Measurements from ENCODE around the gene CNTFR.

Gene CNTFR

DNA sequence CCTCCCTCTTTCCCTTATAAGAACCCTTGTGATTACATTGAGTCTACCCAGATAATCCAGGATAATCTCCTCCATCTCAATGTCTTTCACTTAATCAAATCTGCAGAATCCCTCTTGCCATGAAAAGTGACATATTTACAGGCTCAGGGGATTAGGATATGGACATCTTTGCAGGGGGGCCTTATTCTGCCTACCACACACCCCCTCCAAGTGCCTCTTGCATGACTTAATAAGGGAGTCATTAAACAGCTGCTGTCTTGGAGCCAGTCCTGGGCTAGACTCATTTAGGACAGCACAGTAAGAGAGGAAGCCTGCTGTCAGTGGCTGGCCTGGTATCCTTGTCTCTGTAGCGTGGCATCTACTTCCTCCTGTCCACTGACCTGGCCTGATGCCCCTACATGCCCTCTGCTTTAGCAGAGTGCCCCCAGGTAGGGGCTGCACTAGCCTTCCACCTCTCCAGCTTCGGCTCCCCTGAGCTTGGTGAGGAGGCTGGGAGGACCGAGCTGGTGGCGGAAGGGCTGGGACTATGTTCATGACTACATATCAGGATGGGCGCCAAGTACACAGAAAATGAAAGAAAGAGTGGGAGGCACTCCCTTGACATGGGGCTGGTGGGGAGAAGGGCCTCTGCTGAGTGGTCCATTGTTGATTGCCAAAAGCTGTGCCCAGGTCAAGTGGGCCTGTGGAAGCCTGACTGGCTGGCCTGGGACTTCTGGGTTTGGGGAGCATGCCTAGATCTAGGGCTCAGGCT lies 84.0 kb downstream of the CNTFR start:
- no peak for DNase-seq

DNA sequence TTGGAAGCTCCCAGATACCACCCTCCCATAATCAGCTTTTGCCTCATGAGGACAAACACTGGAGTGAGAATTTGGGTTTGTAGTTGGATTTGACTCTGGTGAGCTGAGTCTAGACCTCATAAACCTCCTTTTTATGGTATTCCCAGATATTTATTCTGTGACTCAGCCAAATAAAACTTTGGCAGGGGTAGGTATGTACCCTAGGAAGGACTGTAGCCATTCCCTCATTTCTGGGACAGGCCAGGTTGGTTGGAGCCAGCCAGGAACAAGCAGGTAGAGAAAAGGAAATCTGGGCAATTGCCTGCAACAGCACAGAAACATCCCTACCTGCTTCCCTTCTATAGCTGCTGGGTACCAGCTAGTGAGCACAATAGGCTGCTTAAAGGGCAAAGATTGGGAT lies 86.1 kb downstream of the CNTFR start:
- no peak for DNase-seq

DNA sequence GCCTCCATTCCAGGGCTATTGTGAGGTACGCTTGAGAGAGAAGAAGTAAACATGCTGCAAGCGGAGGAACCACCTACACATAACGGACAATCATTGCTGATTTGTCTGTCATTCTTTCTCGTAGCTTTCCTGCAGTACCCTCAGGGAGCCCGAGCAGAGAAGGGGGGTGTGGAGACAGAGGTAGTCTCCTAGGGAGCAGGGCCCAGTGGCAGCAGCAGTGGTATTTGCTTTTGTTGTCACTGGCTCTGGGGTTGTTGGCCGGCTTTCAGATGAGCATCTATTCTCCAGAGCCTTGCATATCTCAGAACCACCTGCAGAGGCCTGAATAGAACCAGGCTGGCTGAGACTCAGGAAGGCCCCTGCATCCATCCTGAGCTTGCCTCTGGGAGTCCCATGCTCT lies 86.6 kb downstream of the CNTFR start:
- DNase-seq: no peak

DNA sequence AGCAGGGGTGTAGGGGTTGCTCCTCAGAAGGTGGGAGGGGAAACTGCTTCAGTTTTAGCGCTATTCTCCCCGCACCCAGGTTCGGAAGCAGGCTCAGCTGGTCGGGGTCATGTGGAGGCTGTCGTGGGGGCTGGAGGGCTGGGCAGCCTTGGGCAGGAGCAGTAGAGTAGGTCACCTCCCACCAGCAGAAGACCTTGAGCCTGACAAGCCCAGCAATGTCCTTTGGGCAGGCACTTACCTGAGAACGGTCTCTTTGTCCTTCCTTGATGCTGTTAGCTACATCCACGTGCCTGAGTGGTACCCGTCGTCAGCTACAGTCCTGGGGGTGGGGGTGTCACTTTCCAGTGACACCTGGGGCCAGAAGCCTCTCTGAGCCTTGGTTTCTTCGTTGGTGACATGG lies 87.1 kb downstream of the CNTFR start:
- DNase-seq: no peak

DNA sequence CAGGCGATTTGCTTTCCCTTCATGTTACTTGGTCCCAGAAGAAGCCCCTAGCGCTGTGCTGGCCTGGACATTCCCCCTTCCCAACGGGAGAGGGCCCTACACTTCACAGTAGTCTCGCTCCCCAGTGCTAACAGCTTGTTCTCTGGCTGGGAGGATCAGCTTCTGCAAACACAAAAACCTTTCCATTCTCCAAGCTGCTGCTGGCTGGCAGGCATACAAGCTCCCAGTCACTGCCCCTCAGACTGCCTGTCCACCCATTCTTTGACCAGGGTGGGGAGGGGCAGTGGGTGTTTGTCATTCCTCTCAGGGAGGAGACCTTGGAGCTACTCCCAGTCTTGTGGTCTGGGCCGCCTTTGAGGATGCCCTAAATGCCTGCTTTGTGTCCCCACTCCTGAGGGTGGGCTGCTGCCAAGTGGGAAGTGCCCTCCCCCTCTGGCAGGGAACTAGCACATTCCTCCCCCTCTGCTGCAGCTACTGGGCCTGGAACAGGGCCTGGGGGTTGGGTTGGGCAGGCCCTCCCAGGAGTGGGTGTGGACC lies 87.6 kb downstream of the CNTFR start:
- no peak for DNase-seq

Measured in T-helper 9 cell (primary cell).